HEK293 (cell line): ENCODE measurements around the gene MYO7B.

Experiments used
- CTCF ChIA-PET: fragments of 350-600 bp; formaldehyde crosslinking; extraction: SDS; loops from one replicate; lab custom pipeline; 2021; ENCODE audit warnings: antibody characterized with exemption; lab: Yijun Ruan, JAX
- POLR2A ChIA-PET: fragments of 300-600 bp; formaldehyde crosslinking; extraction: SDS; loops from one replicate; lab custom pipeline; 2020; ENCODE audit warnings: antibody characterized with exemption, inconsistent platforms; lab: Yijun Ruan, JAX
- H3K27ac ChIP-seq: fragments of 200-500 bp; sonication (Bioruptor generic); 2 replicates; pipeline ENCODE4 v1.5.1; 2014; ENCODE audit warnings: low read depth, low read length, control low read depth, inconsistent platforms; ENCODE audit errors: extremely low read depth
- H3K36me3 ChIP-seq, 2 experiments: fragments of 200-500 bp in 1 of 2; sonication (Bioruptor generic) in 1 of 2; 1 replicate in 1 of 2; 2 replicates in 1 of 2; pipeline ENCODE4 v1.5.1; 2014 to 2017; ENCODE audit warnings: inconsistent platforms in 2 of 2, low read length in 2 of 2; ENCODE audit not compliant: control insufficient read depth in 2 of 2, insufficient read depth in 1 of 2
- H3K4me1 ChIP-seq: fragments of 200-500 bp; sonication (Bioruptor generic); 2 replicates; pipeline ENCODE4 v1.5.1; 2014; ENCODE audit warnings: mild to moderate bottlenecking, low read length, inconsistent platforms; ENCODE audit not compliant: control insufficient read depth, insufficient read depth
- H3K4me3 ChIP-seq: 2 replicates; pipeline ENCODE4 v1.5.1; 2011; ENCODE audit warnings: low read depth, mild to moderate bottlenecking, control low read depth, low read length, moderate library complexity
- H3K9me3 ChIP-seq: fragments of 200-500 bp; sonication (Bioruptor generic); 2 replicates; pipeline ENCODE4 v1.5.1; 2014; ENCODE audit warnings: low read depth, low read length, inconsistent platforms; ENCODE audit not compliant: control insufficient read depth, insufficient read depth
- GLIS1 ChIP-seq: fragments of 450-650 bp; formaldehyde crosslinking; IDR thresholded peaks from 2 replicates; pipeline ENCODE4 v1.5.1; 2016; ENCODE audit warnings: missing biosample characterization, missing genetic modification characterization
- GLIS2 ChIP-seq: fragments of 450-650 bp; formaldehyde crosslinking; IDR thresholded peaks from 2 replicates; pipeline ENCODE4 v1.5.1; 2016; ENCODE audit warnings: missing biosample characterization, missing genetic modification characterization
- HIC1 ChIP-seq: fragments of 450-650 bp; formaldehyde crosslinking; IDR thresholded peaks from 2 replicates; pipeline ENCODE4 v1.5.1; 2016; ENCODE audit warnings: missing biosample characterization, missing genetic modification characterization
- RBAK ChIP-seq: fragments of 450-650 bp; formaldehyde crosslinking; IDR thresholded peaks from 2 replicates; pipeline ENCODE4 v1.5.1; 2016; ENCODE audit warnings: missing biosample characterization, missing genetic modification characterization
- ZBTB1 ChIP-seq: fragments of 450-650 bp; formaldehyde crosslinking; IDR thresholded peaks from 2 replicates; pipeline ENCODE4 v1.5.1; 2016; ENCODE audit warnings: missing biosample characterization, missing genetic modification characterization
- ZBTB20 ChIP-seq: fragments of 450-650 bp; formaldehyde crosslinking; IDR thresholded peaks from 2 replicates; pipeline ENCODE4 v1.5.1; 2016; ENCODE audit warnings: missing biosample characterization, missing genetic modification characterization
- ZFP37 ChIP-seq: fragments of 450-650 bp; formaldehyde crosslinking; IDR thresholded peaks from 2 replicates; pipeline ENCODE4 v1.5.1; 2016; ENCODE audit warnings: missing biosample characterization, missing genetic modification characterization
- ZNF155 ChIP-seq: fragments of 450-650 bp; formaldehyde crosslinking; IDR thresholded peaks from 2 replicates; pipeline ENCODE4 v1.5.1; 2016; ENCODE audit warnings: missing biosample characterization, missing genetic modification characterization
- ZNF169 ChIP-seq: fragments of 450-650 bp; formaldehyde crosslinking; IDR thresholded peaks from 2 replicates; pipeline ENCODE4 v1.5.1; 2016; ENCODE audit warnings: missing biosample characterization, missing genetic modification characterization
- ZNF239 ChIP-seq: fragments of 450-650 bp; formaldehyde crosslinking; IDR thresholded peaks from 2 replicates; pipeline ENCODE4 v1.5.1; 2016; ENCODE audit warnings: missing biosample characterization, missing genetic modification characterization
- ZNF274 ChIP-seq, 2 experiments: fragments of 200-500 bp in 1 of 2; fragments of 450-650 bp in 1 of 2; sonication (Bioruptor generic) in 1 of 2; formaldehyde crosslinking in 1 of 2; IDR thresholded peaks; 2 replicates each; pipeline versions ENCODE4 v1.5.1 to v1.6.1; 2014 to 2016; ENCODE audit warnings: borderline replicate concordance in 1 of 2, inconsistent platforms in 1 of 2, low read length in 1 of 2, missing biosample characterization in 1 of 2, missing genetic modification characterization in 1 of 2
- ZNF324 ChIP-seq: fragments of 450-650 bp; formaldehyde crosslinking; IDR thresholded peaks from 2 replicates; pipeline ENCODE4 v1.5.1; 2016; ENCODE audit warnings: missing biosample characterization, missing genetic modification characterization
- ZNF423 ChIP-seq: fragments of 450-650 bp; formaldehyde crosslinking; IDR thresholded peaks from 2 replicates; pipeline ENCODE4 v1.5.1; 2016; ENCODE audit warnings: missing biosample characterization, missing genetic modification characterization
- ZNF449 ChIP-seq: fragments of 450-650 bp; formaldehyde crosslinking; IDR thresholded peaks from 2 replicates; pipeline ENCODE4 v1.5.1; 2017; ENCODE audit warnings: missing biosample characterization, mild to moderate bottlenecking, missing genetic modification characterization, moderate library complexity
- ZNF48 ChIP-seq: fragments of 450-650 bp; formaldehyde crosslinking; IDR thresholded peaks from 2 replicates; pipeline ENCODE4 v1.5.1; 2016; ENCODE audit warnings: missing biosample characterization, missing genetic modification characterization
- ZNF518A ChIP-seq: fragments of 450-650 bp; formaldehyde crosslinking; conservative IDR thresholded peaks from 2 replicates; pipeline ENCODE4 v1.5.1; 2016; ENCODE audit warnings: low read depth, missing biosample characterization, missing genetic modification characterization
- ZNF544 ChIP-seq: fragments of 450-650 bp; formaldehyde crosslinking; IDR thresholded peaks from 2 replicates; pipeline ENCODE4 v1.5.0; 2017; ENCODE audit warnings: missing biosample characterization, missing genetic modification characterization
- ZNF623 ChIP-seq: fragments of 450-650 bp; formaldehyde crosslinking; IDR thresholded peaks from 2 replicates; pipeline ENCODE4 v1.5.1; 2016; ENCODE audit warnings: missing biosample characterization, missing genetic modification characterization
- ZNF660 ChIP-seq: fragments of 450-650 bp; IDR thresholded peaks from 2 replicates; pipeline ENCODE4 v1.5.1; 2018; ENCODE audit warnings: missing biosample characterization, mild to moderate bottlenecking, missing genetic modification characterization
- ZNF830 ChIP-seq: fragments of 450-650 bp; IDR thresholded peaks from 2 replicates; pipeline ENCODE4 v1.5.0; 2018; ENCODE audit warnings: missing biosample characterization, missing genetic modification characterization, low read depth, mild to moderate bottlenecking, moderate library complexity

Gene MYO7B

GRCh38 chr2:127604986-127605385, 69.5 kb downstream of the MYO7B start:
- H3K27ac ChIP-seq = no peak overlapping the region
- TF ChIP-seq ZNF239 (tag by site-specific recombination) (no peak), ZFP37 (no peak), ZNF324 (tag by site-specific recombination) (no peak), RBAK (no peak), GLIS2 (tag by site-specific recombination) (no peak), ZNF48 (tag by site-specific recombination) (no peak), ZNF423 (tag by site-specific recombination) (no peak), ZNF274 (IDR thresholded peaks at IDR 0.05; ENCODE audit: low read length) (no peak), ZNF274 (tag by site-specific recombination; IDR thresholded peaks at IDR 0.05; ENCODE audit: borderline replicate concordance) (no peak), ZNF623 (tag by site-specific recombination) (no peak)
- POLR2A ChIA-PET = no interaction called here
- no peak overlapping the region for H3K4me3 ChIP-seq
- CTCF ChIA-PET = interaction anchor here (0.6 to 3.3 kb wide), 4 partner anchors 14 to 572 kb away, joined by 3 to 19 read pairs (median 4); no protein-coding TSS in a partner anchor
- no peaks in the 10 kb centered on the region for H3K4me1 ChIP-seq
- no peaks in the 10 kb centered on the region for H3K9me3 ChIP-seq
- no peaks in the 10 kb centered on the region for H3K36me3 ChIP-seq

- TF ChIP-seq ZNF830 (no peak), ZNF155 (tag by site-specific recombination) (no peak), ZNF449 (no peak), ZNF518A (no peak), ZBTB20 (no peak), ZNF169 (tag by site-specific recombination) (no peak), GLIS1 (tag by site-specific recombination) (no peak), ZNF660 (no peak), ZNF544 (no peak), HIC1 (no peak), ZBTB1 (no peak)
- H3K4me1 ChIP-seq = no peaks in the 10 kb centered on the region
- H3K9me3 ChIP-seq = no peaks in the 10 kb centered on the region
- no peak overlapping the region for H3K27ac ChIP-seq
- no peak overlapping the region for H3K4me3 ChIP-seq
- ChIA-PET CTCF (interaction anchor here (3.3 kb wide), 1 partner anchor 15 kb away, joined by 19 read pairs; no protein-coding TSS in a partner anchor), POLR2A (no interaction called here)
- no peaks in the 10 kb centered on the region for H3K36me3 ChIP-seq
Observed at GRCh38 chr2:127605691-127606263, 70.3 kb downstream of the MYO7B start.
